Parathyroid adenoma (tissue), 2 donors: ENCODE measurements around the gene ABHD17B.

Experiments used
- H2AFZ ChIP-seq: fragments of 300-600 bp; sonication (generic); one replicate; pipeline ENCODE4 v1.7.0; 2017; ENCODE audit warnings: antibody characterized with exemption, mild to moderate bottlenecking
- H3K27ac ChIP-seq: fragments of 300-600 bp; sonication (generic); one replicate; pipeline ENCODE4 v1.7.0; 2017
- H3K27me3 ChIP-seq: fragments of 300-600 bp; sonication (generic); one replicate; pipeline ENCODE4 v1.7.0; 2017; ENCODE audit warnings: low read length; ENCODE audit not compliant: control insufficient read depth, insufficient read depth
- H3K36me3 ChIP-seq: fragments of 300-600 bp; sonication (generic); one replicate; pipeline ENCODE4 v1.7.0; 2017; ENCODE audit warnings: low read length; ENCODE audit not compliant: control insufficient read depth, insufficient read depth
- H3K4me1 ChIP-seq: fragments of 300-600 bp; sonication (generic); one replicate; pipeline ENCODE4 v1.7.0; 2017; ENCODE audit warnings: control low read depth
- H3K4me2 ChIP-seq: fragments of 300-600 bp; sonication (generic); one replicate; pipeline ENCODE4 v1.7.0; 2017; ENCODE audit warnings: low read length
- H3K4me3 ChIP-seq: fragments of 300-600 bp; sonication (generic); one replicate; pipeline ENCODE4 v1.7.0; 2017; ENCODE audit warnings: low read depth, low read length
- H3K79me2 ChIP-seq: fragments of 300-600 bp; sonication (generic); one replicate; pipeline ENCODE4 v1.7.0; 2017; ENCODE audit warnings: control low read depth
- H3K9ac ChIP-seq: fragments of 300-600 bp; sonication (generic); one replicate; pipeline ENCODE4 v1.7.0; 2017; ENCODE audit warnings: mild to moderate bottlenecking
- H3K9me3 ChIP-seq: fragments of 300-600 bp; sonication (generic); one replicate; pipeline ENCODE4 v1.7.0; 2017; ENCODE audit warnings: low read length; ENCODE audit not compliant: control insufficient read depth
- CTCF ChIP-seq: fragments of 300-600 bp; sonication (generic); IDR thresholded peaks from one replicate; pipeline ENCODE4 v1.7.0; 2017; ENCODE audit warnings: antibody characterized with exemption, mild to moderate bottlenecking
- donor health status: primary hyperparathyroidism.

The ABHD17B gene

GRCh38 chr9:71830929-71831328 lies 80.1 kb downstream of the ABHD17B start:
- Histone ChIP-seq H3K79me2 (no peaks in the 10 kb centered on the region), H3K9ac (no peak overlapping the region), H3K27ac (no peak overlapping the region), H3K9me3 (no peaks in the 10 kb centered on the region), H3K27me3 (no peaks in the 10 kb centered on the region), H3K4me1 (no peaks in the 10 kb centered on the region), H2AFZ (no peak overlapping the region), H3K4me2 (no peak overlapping the region), H3K4me3 (no peak overlapping the region), H3K36me3 (no peaks in the 10 kb centered on the region)
- no peak for TF ChIP-seq CTCF

- Histone ChIP-seq H3K27ac (no peak overlapping the region), H2AFZ (no peak overlapping the region), H3K4me1 (no peaks in the 10 kb centered on the region), H3K4me3 (no peak overlapping the region), H3K79me2 (no peaks in the 10 kb centered on the region), H3K9me3 (no peaks in the 10 kb centered on the region), H3K4me2 (no peak overlapping the region), H3K36me3 (no peaks in the 10 kb centered on the region), H3K27me3 (no peaks in the 10 kb centered on the region), H3K9ac (no peak overlapping the region)
- no peak for TF ChIP-seq CTCF
These were observed 80.8 kb downstream of the ABHD17B start for GRCh38 chr9:71830153-71830552.

GRCh38 chr9:71826279-71826678 lies 84.7 kb downstream of the ABHD17B start:
- Histone ChIP-seq H3K27ac (no peak overlapping the region), H3K9me3 (no peaks in the 10 kb centered on the region), H3K9ac (no peak overlapping the region), H3K27me3 (no peaks in the 10 kb centered on the region), H3K79me2 (no peaks in the 10 kb centered on the region), H3K36me3 (no peaks in the 10 kb centered on the region), H2AFZ (no peak overlapping the region), H3K4me3 (no peak overlapping the region), H3K4me2 (no peak overlapping the region), H3K4me1 (peaks cover 5% of the 10 kb centered on the region)
- no peak for TF ChIP-seq CTCF

GRCh38 chr9:71824257-71824656 lies 86.7 kb downstream of the ABHD17B start:
- Histone ChIP-seq H2AFZ (no peak overlapping the region), H3K79me2 (no peaks in the 10 kb centered on the region), H3K36me3 (no peaks in the 10 kb centered on the region), H3K9me3 (no peaks in the 10 kb centered on the region), H3K4me3 (no peak overlapping the region), H3K27me3 (no peaks in the 10 kb centered on the region), H3K4me1 (peaks cover 5% of the 10 kb centered on the region), H3K9ac (no peak overlapping the region), H3K27ac (no peak overlapping the region), H3K4me2 (no peak overlapping the region)
- TF ChIP-seq CTCF = no peak

GRCh38 chr9:71822935-71823334 lies 88.1 kb downstream of the ABHD17B start:
- Histone ChIP-seq H3K4me1 (peaks cover 5% of the 10 kb centered on the region), H3K36me3 (no peaks in the 10 kb centered on the region), H3K27ac (no peak overlapping the region), H3K4me3 (peak overlapping the region; percentile 15), H3K27me3 (no peaks in the 10 kb centered on the region), H3K79me2 (no peaks in the 10 kb centered on the region), H3K9ac (no peak overlapping the region), H3K9me3 (no peaks in the 10 kb centered on the region), H2AFZ (no peak overlapping the region), H3K4me2 (peak overlapping the region; percentile 53)
- TF ChIP-seq CTCF = no peak
